Liver (tissue), 3 donors: ENCODE results near the gene B3GNT4.

Experiments used
- CTCF ChIP-seq: fragments of 150-350 bp; IDR thresholded peaks from 2 replicates; pipeline ENCODE4 v1.5.1; 2017; ENCODE audit warnings: improper control_type of control experiment, low read depth, low read length; ENCODE audit not compliant: missing input control
- EGR1 ChIP-seq, 2 donors: IDR thresholded peaks; 2 replicates each; pipeline ENCODE4 v1.6.1; 2016 to 2018; ENCODE audit warnings: antibody characterized with exemption in 2 of 2, low read depth in 2 of 2
- HNF4A ChIP-seq, 2 donors: conservative IDR thresholded peaks; 2 replicates each; pipeline ENCODE4 v1.6.1; 2016; ENCODE audit warnings: antibody characterized with exemption in 2 of 2, mild to moderate bottlenecking in 2 of 2
- REST ChIP-seq: IDR thresholded peaks from 2 replicates; pipeline ENCODE4 v1.6.1; 2016; ENCODE audit warnings: antibody characterized with exemption, mild to moderate bottlenecking
- donor health status: healthy.
- donor health status: healthy.

GRCh38 chr12:122225683-122226365 is 22.3 kb downstream of the B3GNT4 start, which contains the start of gene DIABLO:
- TF ChIP-seq CTCF (no peak), REST (no peak), EGR1 (IDR thresholded peaks at IDR 0.05; ENCODE audit: low read depth in 2 of 2) (peak in 1 of 2 donors; percentile 19), HNF4A (conservative IDR thresholded peaks at IDR 0.05) (peak in 1 of 2 donors; percentile 22)
